PFSK-1 (cell line): ENCODE results near the gene UBL4A.

ENCODE experiments used
- POLR2AphosphoS5 ChIP-seq: IDR thresholded peaks from 2 replicates; pipeline ENCODE4 v1.6.1; 2012; ENCODE audit warnings: low read depth, mild to moderate bottlenecking, control low read depth, low read length, moderate library complexity
- SIN3A ChIP-seq: IDR thresholded peaks from 2 replicates; pipeline ENCODE4 v1.6.1; 2012; ENCODE audit warnings: mild to moderate bottlenecking, low read length, moderate library complexity, borderline replicate concordance; ENCODE audit not compliant: insufficient read depth
- TAF1 ChIP-seq: IDR thresholded peaks from 2 replicates; pipeline ENCODE4 v1.6.1; 2012; ENCODE audit warnings: low read length, control low read depth, borderline replicate concordance; ENCODE audit not compliant: insufficient read depth
- TF ChIP-seq, protein P1 (sequence below), 2 experiments: IDR thresholded peaks; 2 replicates each; pipeline versions ENCODE4 v1.6.1 to v1.8.0; 2011 to 2012; ENCODE audit warnings: low read depth in 2 of 2, low read length in 2 of 2, control low read depth in 1 of 2, inconsistent platforms in 1 of 2, mild to moderate bottlenecking in 1 of 2, moderate library complexity in 1 of 2; ENCODE audit not compliant: insufficient read depth in 1 of 2

DNA sequence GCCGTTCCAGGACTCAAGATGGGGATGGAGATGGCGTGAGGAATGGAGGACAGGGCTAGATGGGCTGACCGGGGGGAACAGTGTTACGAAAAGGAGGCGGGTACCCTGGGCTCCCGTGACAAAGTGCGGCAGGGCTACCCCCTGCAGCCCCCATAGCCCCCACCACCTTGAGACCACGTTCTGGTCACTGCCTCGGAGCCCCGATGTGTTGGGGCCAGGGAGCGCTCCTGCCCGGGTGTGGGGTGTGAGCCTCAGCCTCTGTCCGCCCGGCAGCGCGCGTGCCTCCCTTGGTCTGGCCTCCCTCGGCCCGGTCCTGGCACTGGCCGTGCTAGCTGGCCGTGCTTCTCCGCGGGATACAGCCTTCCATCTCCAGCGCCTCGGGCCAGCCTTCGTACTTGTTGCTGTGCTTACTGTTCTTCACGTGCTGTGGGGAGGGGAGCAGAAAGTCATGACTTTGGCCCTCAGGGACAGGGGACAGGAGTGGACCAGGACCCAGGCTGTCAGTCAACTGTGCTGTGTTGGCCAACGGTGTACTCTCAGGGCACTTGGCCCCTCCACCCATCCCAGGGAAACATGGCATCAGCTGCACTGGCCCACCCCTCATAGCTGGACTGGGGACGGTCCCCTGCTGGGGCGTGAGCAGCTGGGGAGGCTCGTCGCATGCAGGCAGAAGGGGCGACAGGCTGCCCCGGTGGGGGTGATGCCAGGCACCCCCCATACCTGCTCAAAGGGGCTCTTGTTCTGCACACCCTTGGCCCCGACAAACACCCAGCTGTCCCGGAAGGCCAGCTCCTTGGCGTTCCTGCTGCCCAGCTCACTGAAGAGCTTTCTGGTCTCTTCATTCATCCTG lies 20.3 kb upstream of the UBL4A start:
- no peak for TF ChIP-seq SIN3A
- no peak for TF ChIP-seq POLR2AphosphoS5
- TF ChIP-seq, protein P1, sequence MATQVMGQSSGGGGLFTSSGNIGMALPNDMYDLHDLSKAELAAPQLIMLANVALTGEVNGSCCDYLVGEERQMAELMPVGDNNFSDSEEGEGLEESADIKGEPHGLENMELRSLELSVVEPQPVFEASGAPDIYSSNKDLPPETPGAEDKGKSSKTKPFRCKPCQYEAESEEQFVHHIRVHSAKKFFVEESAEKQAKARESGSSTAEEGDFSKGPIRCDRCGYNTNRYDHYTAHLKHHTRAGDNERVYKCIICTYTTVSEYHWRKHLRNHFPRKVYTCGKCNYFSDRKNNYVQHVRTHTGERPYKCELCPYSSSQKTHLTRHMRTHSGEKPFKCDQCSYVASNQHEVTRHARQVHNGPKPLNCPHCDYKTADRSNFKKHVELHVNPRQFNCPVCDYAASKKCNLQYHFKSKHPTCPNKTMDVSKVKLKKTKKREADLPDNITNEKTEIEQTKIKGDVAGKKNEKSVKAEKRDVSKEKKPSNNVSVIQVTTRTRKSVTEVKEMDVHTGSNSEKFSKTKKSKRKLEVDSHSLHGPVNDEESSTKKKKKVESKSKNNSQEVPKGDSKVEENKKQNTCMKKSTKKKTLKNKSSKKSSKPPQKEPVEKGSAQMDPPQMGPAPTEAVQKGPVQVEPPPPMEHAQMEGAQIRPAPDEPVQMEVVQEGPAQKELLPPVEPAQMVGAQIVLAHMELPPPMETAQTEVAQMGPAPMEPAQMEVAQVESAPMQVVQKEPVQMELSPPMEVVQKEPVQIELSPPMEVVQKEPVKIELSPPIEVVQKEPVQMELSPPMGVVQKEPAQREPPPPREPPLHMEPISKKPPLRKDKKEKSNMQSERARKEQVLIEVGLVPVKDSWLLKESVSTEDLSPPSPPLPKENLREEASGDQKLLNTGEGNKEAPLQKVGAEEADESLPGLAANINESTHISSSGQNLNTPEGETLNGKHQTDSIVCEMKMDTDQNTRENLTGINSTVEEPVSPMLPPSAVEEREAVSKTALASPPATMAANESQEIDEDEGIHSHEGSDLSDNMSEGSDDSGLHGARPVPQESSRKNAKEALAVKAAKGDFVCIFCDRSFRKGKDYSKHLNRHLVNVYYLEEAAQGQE (IDR thresholded peaks at IDR 0.05; ENCODE audit: insufficient read depth in 1 of 2, low read depth in 2 of 2, low read length in 2 of 2): no peak
- TF ChIP-seq TAF1: no peak
